Measurements from ENCODE around the gene PEAK1.

PEAK1 gene

DNA sequence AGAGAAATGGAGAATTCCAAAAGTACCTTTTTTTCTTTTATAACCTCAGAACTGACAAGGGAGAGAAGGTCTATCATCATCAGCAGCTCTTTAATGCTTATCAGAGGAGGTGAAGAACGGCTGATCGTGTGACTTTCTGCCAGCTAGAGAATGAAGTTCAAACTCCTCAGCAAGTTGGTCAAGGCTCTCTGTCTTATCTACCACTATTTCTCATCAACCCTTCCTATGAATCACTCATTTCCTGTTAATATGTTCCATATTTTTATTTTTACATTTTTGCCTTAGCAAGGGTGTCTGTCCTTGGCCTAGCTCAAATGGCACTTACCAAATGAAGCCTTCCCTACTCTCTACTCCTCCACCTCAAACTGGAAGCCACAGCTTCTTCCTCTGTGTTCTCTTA is 275.9 kb downstream of the PEAK1 start:
- no peak for DNase-seq (ENCODE audit: low read depth)
- TF ChIP-seq, protein P1, sequence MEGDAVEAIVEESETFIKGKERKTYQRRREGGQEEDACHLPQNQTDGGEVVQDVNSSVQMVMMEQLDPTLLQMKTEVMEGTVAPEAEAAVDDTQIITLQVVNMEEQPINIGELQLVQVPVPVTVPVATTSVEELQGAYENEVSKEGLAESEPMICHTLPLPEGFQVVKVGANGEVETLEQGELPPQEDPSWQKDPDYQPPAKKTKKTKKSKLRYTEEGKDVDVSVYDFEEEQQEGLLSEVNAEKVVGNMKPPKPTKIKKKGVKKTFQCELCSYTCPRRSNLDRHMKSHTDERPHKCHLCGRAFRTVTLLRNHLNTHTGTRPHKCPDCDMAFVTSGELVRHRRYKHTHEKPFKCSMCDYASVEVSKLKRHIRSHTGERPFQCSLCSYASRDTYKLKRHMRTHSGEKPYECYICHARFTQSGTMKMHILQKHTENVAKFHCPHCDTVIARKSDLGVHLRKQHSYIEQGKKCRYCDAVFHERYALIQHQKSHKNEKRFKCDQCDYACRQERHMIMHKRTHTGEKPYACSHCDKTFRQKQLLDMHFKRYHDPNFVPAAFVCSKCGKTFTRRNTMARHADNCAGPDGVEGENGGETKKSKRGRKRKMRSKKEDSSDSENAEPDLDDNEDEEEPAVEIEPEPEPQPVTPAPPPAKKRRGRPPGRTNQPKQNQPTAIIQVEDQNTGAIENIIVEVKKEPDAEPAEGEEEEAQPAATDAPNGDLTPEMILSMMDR (conservative IDR thresholded peaks at IDR 0.05; ENCODE audit: low read depth, low read length) = no peak
- no peak overlapping the region for H3K4me3 ChIP-seq (ENCODE audit: low read length)

DNA sequence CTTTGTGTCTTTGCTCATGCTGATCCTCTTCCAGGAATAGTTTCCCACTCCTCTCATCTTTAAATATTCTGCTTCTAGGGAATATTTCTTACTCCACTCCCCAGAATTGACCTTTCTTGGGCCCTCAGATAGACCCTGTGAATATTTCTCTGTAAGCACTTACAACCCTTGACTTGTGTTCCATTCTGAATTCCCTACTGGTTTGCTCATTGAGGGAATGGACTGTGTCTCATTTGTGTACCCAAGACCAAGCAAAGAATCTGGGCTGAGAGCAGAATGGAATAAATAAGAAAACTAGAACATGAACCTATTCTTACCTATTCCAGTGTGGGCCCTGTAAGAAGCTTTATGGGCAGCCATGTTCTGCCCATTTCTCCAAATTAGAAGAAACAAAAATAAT is 276.3 kb downstream of the PEAK1 start:
- TF ChIP-seq, protein P1 (conservative IDR thresholded peaks at IDR 0.05; ENCODE audit: low read depth, low read length) = no peak
- no peak overlapping the region for H3K4me3 ChIP-seq (ENCODE audit: low read length)
- no peak for DNase-seq (ENCODE audit: low read depth)

DNA sequence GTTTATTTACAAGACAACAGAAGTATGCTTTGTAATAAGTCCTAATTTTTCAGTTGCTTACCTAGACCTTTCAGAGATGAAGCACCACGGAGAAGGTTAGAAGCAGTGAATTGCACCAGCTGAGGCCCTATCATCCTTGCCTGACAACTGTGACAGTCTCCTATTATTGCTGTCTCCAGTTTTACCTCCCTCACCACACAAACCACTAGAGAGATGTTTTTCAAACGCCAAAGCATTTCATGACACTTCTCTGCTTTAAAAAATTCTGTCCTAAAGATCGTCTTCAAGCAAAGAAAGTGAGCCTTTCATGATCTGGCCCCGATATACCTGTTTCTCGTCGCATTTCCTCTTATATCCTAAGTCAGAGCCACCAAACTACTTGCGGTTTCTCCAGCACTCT is 276.7 kb downstream of the PEAK1 start:
- no peak for DNase-seq (ENCODE audit: low read depth)
- TF ChIP-seq, protein P1 (conservative IDR thresholded peaks at IDR 0.05; ENCODE audit: low read depth, low read length) = no peak
- H3K4me3 ChIP-seq (ENCODE audit: low read length) = no peak overlapping the region

DNA sequence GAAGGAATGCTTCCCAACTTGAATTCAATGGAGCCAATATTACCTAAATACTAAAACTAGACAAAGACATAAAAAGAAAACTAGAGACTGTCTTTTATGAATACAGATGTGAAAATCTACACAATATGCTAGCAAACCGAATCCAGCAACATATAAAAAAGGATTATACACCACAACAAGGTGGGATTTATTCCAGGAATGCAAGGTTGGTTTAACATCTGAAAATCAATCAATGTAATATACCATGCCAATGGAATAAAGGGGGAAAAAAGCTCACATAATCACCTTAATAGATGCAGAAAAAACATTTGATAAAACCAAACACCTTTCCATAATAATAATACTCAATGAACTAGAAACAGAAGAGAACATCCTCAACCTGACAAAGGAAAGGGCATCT is 279.7 kb downstream of the PEAK1 start:
- DNase-seq (ENCODE audit: low read depth) = no peak
- TF ChIP-seq, protein P1 (conservative IDR thresholded peaks at IDR 0.05; ENCODE audit: low read depth, low read length) = no peak
- H3K4me3 ChIP-seq (ENCODE audit: low read length) = no peak overlapping the region

DNA sequence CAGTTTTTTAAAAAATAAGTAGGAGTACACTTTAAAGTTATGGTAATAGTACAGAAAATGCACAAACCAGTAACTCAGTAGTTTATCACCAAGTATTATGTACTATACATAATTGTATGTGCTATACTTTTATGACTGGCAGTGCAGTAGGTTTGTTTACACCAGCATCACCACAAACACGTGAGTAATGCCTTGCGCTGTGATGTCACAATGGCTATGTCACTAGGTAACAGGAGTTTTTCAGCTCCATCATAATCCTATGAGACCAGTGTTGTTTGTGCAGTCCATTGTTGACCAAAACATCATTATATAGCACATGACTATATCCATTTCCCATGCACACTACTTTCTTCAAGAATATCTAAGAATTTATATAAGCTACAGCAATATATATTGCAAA is 280.6 kb downstream of the PEAK1 start:
- H3K4me3 ChIP-seq (ENCODE audit: low read length) = no peak overlapping the region
- no peak for DNase-seq (ENCODE audit: low read depth)
- TF ChIP-seq, protein P1 (conservative IDR thresholded peaks at IDR 0.05; ENCODE audit: low read depth, low read length) = no peak

DNA sequence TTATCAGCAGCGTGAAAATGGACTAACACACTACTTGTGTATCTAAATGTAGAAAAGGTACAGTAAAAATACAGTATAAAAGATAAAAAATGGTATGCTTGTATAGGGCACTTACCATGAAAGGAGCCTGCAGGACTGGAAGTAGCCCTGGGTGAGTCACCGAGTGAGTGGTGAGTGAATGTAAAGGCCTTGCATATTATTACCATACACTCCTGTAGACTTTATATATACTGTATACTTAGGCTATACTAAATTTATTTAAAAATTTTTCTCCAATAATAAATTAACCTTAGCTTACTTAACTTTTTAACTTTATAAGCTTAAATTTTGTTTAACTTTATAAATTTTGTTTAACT is 281.8 kb downstream of the PEAK1 start:
- DNase-seq (ENCODE audit: low read depth) = no peak
- H3K4me3 ChIP-seq (ENCODE audit: low read length) = no peak overlapping the region
- TF ChIP-seq, protein P1 (conservative IDR thresholded peaks at IDR 0.05; ENCODE audit: low read depth, low read length) = no peak

DNA sequence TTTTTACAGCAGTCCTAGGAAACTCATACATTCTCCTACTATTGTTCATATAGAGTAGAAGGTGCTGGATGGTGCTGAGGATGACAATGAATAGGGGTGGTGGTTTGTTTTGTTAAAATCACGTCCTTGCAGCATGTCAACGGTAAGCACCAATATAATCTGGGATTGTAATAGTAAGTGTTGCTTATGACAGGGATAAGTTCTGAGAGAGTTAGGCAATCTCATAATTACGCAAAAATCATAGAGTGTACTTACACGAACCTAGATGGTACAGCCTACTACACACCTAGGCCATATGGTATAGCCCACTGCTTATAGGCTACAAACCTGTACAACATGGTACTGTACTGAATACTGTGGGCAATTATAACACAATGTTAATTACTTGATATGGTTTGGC is 284.7 kb downstream of the PEAK1 start:
- DNase-seq (ENCODE audit: low read depth) = no peak
- TF ChIP-seq, protein P1 (conservative IDR thresholded peaks at IDR 0.05; ENCODE audit: low read depth, low read length) = no peak
- no peak overlapping the region for H3K4me3 ChIP-seq (ENCODE audit: low read length)
